HL-60 (cell line): ENCODE data around the gene SLC25A47.

Source experiments
- GABPA ChIP-seq: IDR thresholded peaks from 2 replicates; pipeline ENCODE4 v1.6.1; 2012; ENCODE audit warnings: low read depth
- POLR2AphosphoS5 ChIP-seq: IDR thresholded peaks from 2 replicates; pipeline ENCODE4 v1.6.1; 2012; ENCODE audit warnings: low read depth
- TF ChIP-seq, protein P1 (sequence below): IDR thresholded peaks from one replicate; pipeline ENCODE4 v1.5.1; 2011; ENCODE audit warnings: low read length, control low read depth, inconsistent platforms; ENCODE audit not compliant: insufficient read depth
- TF ChIP-seq, protein P2 (sequence below): IDR thresholded peaks from 2 replicates; pipeline ENCODE4 v1.6.1; 2012; ENCODE audit warnings: low read depth; ENCODE audit not compliant: insufficient replicate concordance

DNA sequence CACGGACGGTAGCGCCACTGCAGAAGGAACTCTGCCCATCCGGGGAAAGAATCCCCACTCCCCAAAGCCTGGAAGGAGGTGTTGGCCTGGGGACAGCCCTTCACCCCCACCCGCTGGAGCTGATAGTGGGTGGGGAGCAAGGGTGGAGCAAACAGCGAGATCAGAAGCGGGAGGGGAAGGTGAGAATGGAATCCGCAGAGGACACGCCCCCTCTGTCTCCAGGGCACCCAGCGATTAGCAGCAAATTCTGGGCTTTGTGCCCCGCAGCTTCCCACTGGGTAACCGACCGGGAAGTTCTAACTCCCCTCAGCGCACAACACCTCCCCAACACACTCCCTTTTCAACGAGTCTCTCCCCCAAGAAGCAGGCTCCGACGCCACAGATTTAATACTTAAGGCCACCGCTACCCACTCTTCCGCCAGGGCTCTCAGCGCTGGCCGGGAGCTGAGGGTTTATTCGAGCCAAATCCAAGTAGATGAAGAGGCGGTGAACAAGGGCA, 18.3 kb upstream of the SLC25A47 start:
- TF ChIP-seq POLR2AphosphoS5 (no peak), GABPA (no peak)
- TF ChIP-seq, protein P1, sequence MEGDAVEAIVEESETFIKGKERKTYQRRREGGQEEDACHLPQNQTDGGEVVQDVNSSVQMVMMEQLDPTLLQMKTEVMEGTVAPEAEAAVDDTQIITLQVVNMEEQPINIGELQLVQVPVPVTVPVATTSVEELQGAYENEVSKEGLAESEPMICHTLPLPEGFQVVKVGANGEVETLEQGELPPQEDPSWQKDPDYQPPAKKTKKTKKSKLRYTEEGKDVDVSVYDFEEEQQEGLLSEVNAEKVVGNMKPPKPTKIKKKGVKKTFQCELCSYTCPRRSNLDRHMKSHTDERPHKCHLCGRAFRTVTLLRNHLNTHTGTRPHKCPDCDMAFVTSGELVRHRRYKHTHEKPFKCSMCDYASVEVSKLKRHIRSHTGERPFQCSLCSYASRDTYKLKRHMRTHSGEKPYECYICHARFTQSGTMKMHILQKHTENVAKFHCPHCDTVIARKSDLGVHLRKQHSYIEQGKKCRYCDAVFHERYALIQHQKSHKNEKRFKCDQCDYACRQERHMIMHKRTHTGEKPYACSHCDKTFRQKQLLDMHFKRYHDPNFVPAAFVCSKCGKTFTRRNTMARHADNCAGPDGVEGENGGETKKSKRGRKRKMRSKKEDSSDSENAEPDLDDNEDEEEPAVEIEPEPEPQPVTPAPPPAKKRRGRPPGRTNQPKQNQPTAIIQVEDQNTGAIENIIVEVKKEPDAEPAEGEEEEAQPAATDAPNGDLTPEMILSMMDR, result no peak
- TF ChIP-seq, protein P2, sequence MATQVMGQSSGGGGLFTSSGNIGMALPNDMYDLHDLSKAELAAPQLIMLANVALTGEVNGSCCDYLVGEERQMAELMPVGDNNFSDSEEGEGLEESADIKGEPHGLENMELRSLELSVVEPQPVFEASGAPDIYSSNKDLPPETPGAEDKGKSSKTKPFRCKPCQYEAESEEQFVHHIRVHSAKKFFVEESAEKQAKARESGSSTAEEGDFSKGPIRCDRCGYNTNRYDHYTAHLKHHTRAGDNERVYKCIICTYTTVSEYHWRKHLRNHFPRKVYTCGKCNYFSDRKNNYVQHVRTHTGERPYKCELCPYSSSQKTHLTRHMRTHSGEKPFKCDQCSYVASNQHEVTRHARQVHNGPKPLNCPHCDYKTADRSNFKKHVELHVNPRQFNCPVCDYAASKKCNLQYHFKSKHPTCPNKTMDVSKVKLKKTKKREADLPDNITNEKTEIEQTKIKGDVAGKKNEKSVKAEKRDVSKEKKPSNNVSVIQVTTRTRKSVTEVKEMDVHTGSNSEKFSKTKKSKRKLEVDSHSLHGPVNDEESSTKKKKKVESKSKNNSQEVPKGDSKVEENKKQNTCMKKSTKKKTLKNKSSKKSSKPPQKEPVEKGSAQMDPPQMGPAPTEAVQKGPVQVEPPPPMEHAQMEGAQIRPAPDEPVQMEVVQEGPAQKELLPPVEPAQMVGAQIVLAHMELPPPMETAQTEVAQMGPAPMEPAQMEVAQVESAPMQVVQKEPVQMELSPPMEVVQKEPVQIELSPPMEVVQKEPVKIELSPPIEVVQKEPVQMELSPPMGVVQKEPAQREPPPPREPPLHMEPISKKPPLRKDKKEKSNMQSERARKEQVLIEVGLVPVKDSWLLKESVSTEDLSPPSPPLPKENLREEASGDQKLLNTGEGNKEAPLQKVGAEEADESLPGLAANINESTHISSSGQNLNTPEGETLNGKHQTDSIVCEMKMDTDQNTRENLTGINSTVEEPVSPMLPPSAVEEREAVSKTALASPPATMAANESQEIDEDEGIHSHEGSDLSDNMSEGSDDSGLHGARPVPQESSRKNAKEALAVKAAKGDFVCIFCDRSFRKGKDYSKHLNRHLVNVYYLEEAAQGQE, result no peak
